Measurements from ENCODE around the gene FBXO47. TPM values are rescaled to one million over a fixed set of nuclear protein-coding genes. Genes with fewer than 3 reads are reported as not detected.
A peak's percentile ranks its signal among the peaks of the same experiment; 100 is the strongest.
"Not testable (repeated sequence)": the region's sequence is repeated elsewhere in the genome, so short reads cannot be mapped to it uniquely, and the experiment has no call there.

FBXO47 gene
- total RNA-seq, 1 experiment from 2014 or later: not detected

GRCh38 chr17:38996660-38997337 lies 29.6 kb upstream of the FBXO47 start:
- Histone ChIP-seq H3K36me3 (replicated peaks; ENCODE audit: control insufficient read depth, insufficient read depth, low read length) (no peaks in the 10 kb centered on the region), H3K27me3 (ENCODE audit: control insufficient read depth, insufficient read depth, low read length) (no peaks in the 10 kb centered on the region), H3K4me3 (ENCODE audit: insufficient read depth, low read depth, low read length) (no peak overlapping the region)
- DNase-seq: no peak

GRCh38 chr17:38994026-38994425 lies 26.8 kb upstream of the FBXO47 start:
- Histone ChIP-seq H3K27me3 (ENCODE audit: control insufficient read depth, insufficient read depth, low read length) (no peaks in the 10 kb centered on the region), H3K36me3 (replicated peaks; ENCODE audit: control insufficient read depth, insufficient read depth, low read length) (no peaks in the 10 kb centered on the region), H3K4me3 (ENCODE audit: insufficient read depth, low read depth, low read length) (no peak overlapping the region)
- no peak for DNase-seq

- H3K36me3 ChIP-seq (replicated peaks; ENCODE audit: control insufficient read depth, insufficient read depth, low read length): no peaks in the 10 kb centered on the region
- H3K4me3 ChIP-seq (ENCODE audit: insufficient read depth, low read depth, low read length): no peak overlapping the region
- DNase-seq: no peak
- no peaks in the 10 kb centered on the region for H3K27me3 ChIP-seq (ENCODE audit: control insufficient read depth, insufficient read depth, low read length)
These were observed 17.5 kb upstream of the FBXO47 start for GRCh38 chr17:38984666-38985065.

GRCh38 chr17:38982858-38983746 lies 15.9 kb upstream of the FBXO47 start:
- Histone ChIP-seq H3K36me3 (replicated peaks; ENCODE audit: control insufficient read depth, insufficient read depth, low read length) (no peaks in the 10 kb centered on the region), H3K27me3 (ENCODE audit: control insufficient read depth, insufficient read depth, low read length) (no peaks in the 10 kb centered on the region)
- peak; percentile 62 for DNase-seq

GRCh38 chr17:38981636-38982035 lies 14.4 kb upstream of the FBXO47 start:
- H3K36me3 ChIP-seq (replicated peaks; ENCODE audit: control insufficient read depth, insufficient read depth, low read length): no peaks in the 10 kb centered on the region
- no peak for DNase-seq
- no peaks in the 10 kb centered on the region for H3K27me3 ChIP-seq (ENCODE audit: control insufficient read depth, insufficient read depth, low read length)
- no peak overlapping the region for H3K4me3 ChIP-seq (ENCODE audit: insufficient read depth, low read depth, low read length)

More at GRCh38 chr17:38982858-38983746, 15.9 kb upstream of the FBXO47 start:
- H3K4me3 ChIP-seq (ENCODE audit: insufficient read depth, low read depth, low read length): no peak overlapping the region

- H3K36me3 ChIP-seq (replicated peaks; ENCODE audit: control insufficient read depth, insufficient read depth, low read length): no peaks in the 10 kb centered on the region
- H3K27me3 ChIP-seq (ENCODE audit: control insufficient read depth, insufficient read depth, low read length): no peaks in the 10 kb centered on the region
- no peak for DNase-seq
- no peak overlapping the region for H3K4me3 ChIP-seq (ENCODE audit: insufficient read depth, low read depth, low read length)
These were observed 13.5 kb upstream of the FBXO47 start for GRCh38 chr17:38980490-38981217.

GRCh38 chr17:38978180-38978579 lies 11.0 kb upstream of the FBXO47 start:
- DNase-seq: no peak
- H3K36me3 ChIP-seq (replicated peaks; ENCODE audit: control insufficient read depth, insufficient read depth, low read length): no peaks in the 10 kb centered on the region
- H3K4me3 ChIP-seq (ENCODE audit: insufficient read depth, low read depth, low read length): no peak overlapping the region
- H3K27me3 ChIP-seq (ENCODE audit: control insufficient read depth, insufficient read depth, low read length): no peaks in the 10 kb centered on the region

GRCh38 chr17:38976187-38976551 lies 9.0 kb upstream of the FBXO47 start:
- H3K27me3 ChIP-seq (ENCODE audit: control insufficient read depth, insufficient read depth, low read length); H3K36me3 ChIP-seq (replicated peaks; ENCODE audit: control insufficient read depth, insufficient read depth, low read length); DNase-seq; H3K4me3 ChIP-seq (ENCODE audit: insufficient read depth, low read depth, low read length): not testable (repeated sequence)

GRCh38 chr17:38970804-38971203 lies 3.6 kb upstream of the FBXO47 start:
- Histone ChIP-seq H3K36me3 (replicated peaks; ENCODE audit: control insufficient read depth, insufficient read depth, low read length) (no peaks in the 10 kb centered on the region), H3K27me3 (ENCODE audit: control insufficient read depth, insufficient read depth, low read length) (no peaks in the 10 kb centered on the region), H3K4me3 (ENCODE audit: insufficient read depth, low read depth, low read length) (no peak overlapping the region)
- DNase-seq: no peak

GRCh38 chr17:38970128-38970527 lies 2.9 kb upstream of the FBXO47 start:
- no peaks in the 10 kb centered on the region for H3K36me3 ChIP-seq (replicated peaks; ENCODE audit: control insufficient read depth, insufficient read depth, low read length)
- no peak for DNase-seq
- H3K4me3 ChIP-seq (ENCODE audit: insufficient read depth, low read depth, low read length): no peak overlapping the region
- no peaks in the 10 kb centered on the region for H3K27me3 ChIP-seq (ENCODE audit: control insufficient read depth, insufficient read depth, low read length)

- Histone ChIP-seq H3K4me3 (ENCODE audit: insufficient read depth, low read depth, low read length) (no peak overlapping the region), H3K27me3 (ENCODE audit: control insufficient read depth, insufficient read depth, low read length) (no peaks in the 10 kb centered on the region), H3K36me3 (replicated peaks; ENCODE audit: control insufficient read depth, insufficient read depth, low read length) (no peaks in the 10 kb centered on the region)
- no peak for DNase-seq
These were observed 2.1 kb upstream of the FBXO47 start for GRCh38 chr17:38969281-38969680.

- Histone ChIP-seq H3K36me3 (replicated peaks; ENCODE audit: control insufficient read depth, insufficient read depth, low read length) (no peaks in the 10 kb centered on the region), H3K27me3 (ENCODE audit: control insufficient read depth, insufficient read depth, low read length) (no peaks in the 10 kb centered on the region), H3K4me3 (ENCODE audit: insufficient read depth, low read depth, low read length) (no peak overlapping the region)
- no peak for DNase-seq
These were observed 5.8 kb downstream of the FBXO47 start for GRCh38 chr17:38961413-38961812.

- Histone ChIP-seq H3K4me3 (ENCODE audit: insufficient read depth, low read depth, low read length) (no peak overlapping the region), H3K27me3 (ENCODE audit: control insufficient read depth, insufficient read depth, low read length) (no peaks in the 10 kb centered on the region), H3K36me3 (replicated peaks; ENCODE audit: control insufficient read depth, insufficient read depth, low read length) (no peaks in the 10 kb centered on the region)
- no peak for DNase-seq
These were observed 6.8 kb downstream of the FBXO47 start for GRCh38 chr17:38960402-38960801.

GRCh38 chr17:38959508-38959907 lies 7.7 kb downstream of the FBXO47 start:
- Histone ChIP-seq H3K36me3 (replicated peaks; ENCODE audit: control insufficient read depth, insufficient read depth, low read length) (no peaks in the 10 kb centered on the region), H3K27me3 (ENCODE audit: control insufficient read depth, insufficient read depth, low read length) (no peaks in the 10 kb centered on the region), H3K4me3 (ENCODE audit: insufficient read depth, low read depth, low read length) (no peak overlapping the region)
- no peak for DNase-seq

- DNase-seq: no peak
- H3K4me3 ChIP-seq (ENCODE audit: insufficient read depth, low read depth, low read length): no peak overlapping the region
- no peaks in the 10 kb centered on the region for H3K36me3 ChIP-seq (replicated peaks; ENCODE audit: control insufficient read depth, insufficient read depth, low read length)
- H3K27me3 ChIP-seq (ENCODE audit: control insufficient read depth, insufficient read depth, low read length): no peaks in the 10 kb centered on the region
These were observed 8.4 kb downstream of the FBXO47 start for GRCh38 chr17:38958756-38959155.

All from H7 (cell line).